Measurements from ENCODE around the gene C16orf86.

Gene C16orf86

DNA sequence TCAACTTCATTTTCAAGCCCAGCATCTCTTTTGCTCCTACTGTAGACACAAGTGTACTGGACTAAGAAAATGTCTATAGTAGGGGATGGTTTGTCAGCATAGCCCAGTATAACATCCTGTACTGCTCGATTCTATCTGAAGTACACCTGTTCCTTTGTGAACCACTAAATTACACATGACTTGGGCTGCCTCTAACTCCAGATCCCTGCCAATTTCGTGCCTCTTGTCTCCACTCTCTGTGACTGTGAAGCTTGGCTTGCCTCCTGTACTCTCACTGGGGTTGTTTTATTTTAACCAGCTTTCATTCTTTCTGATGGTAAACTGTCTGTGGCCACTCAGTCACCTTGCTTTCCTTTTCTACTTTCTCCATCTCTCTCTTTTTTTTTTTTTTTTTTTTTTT, 28.0 kb downstream of the C16orf86 start:
- DNase-seq (ENCODE audit: low spot score), result no peak

DNA sequence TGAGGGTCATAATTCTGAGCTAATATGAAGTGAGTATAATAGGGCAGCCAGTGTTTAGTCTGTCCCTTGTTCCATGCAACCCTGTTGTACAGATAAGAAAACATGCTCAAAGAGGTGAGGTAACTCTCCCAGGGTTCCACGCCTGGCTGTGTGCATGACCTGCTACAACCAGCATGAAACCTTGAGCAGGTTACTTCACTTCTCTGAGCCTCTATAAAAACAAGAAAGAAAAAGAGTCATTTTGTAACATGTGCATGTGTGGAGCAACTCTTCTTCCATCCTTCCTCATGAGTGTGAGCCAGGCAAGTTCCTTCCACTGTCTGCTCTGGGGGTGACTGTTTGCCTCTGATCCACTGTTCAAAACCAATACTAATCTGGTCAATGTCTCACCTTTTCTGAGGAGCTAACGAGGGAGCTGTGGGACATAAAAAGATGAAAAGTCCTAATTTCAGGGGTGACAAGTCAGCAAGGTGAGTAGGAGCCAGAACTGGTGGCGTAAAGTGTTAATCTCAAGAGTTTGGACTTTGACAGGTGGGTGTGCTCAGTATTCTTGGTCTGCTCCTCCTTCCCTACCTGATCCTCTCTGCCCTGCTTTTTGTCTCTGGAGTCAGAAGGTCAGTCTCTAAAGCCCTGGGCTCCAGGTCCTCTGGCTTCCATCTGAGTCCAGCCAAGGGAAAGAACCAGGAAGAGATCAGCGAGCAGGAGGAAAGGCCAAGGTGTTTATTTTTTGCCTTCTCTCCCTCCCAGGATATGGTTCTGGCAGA, 31.0 kb downstream of the C16orf86 start:
- no peak for DNase-seq (ENCODE audit: low spot score)

DNA sequence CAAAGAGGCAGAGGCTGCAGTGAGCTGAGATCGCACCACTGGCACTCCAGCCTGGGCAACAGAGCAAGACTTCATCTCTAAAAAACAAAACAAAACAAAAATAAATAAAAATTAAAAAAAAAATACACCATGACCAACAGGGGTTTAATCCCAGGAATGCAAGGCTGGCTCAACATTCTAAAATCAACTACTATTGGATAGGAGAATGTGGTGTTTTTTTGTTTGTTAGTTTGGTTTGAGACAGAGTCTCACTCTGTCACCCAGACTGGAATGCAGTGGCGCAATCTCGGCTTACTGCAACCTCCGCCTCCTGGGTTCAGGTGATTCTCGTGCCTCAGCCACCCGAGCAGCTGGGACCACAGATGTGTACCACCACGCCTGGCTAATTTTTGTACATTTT, 32.7 kb downstream of the C16orf86 start:
- DNase-seq (ENCODE audit: low spot score), result no peak

DNA sequence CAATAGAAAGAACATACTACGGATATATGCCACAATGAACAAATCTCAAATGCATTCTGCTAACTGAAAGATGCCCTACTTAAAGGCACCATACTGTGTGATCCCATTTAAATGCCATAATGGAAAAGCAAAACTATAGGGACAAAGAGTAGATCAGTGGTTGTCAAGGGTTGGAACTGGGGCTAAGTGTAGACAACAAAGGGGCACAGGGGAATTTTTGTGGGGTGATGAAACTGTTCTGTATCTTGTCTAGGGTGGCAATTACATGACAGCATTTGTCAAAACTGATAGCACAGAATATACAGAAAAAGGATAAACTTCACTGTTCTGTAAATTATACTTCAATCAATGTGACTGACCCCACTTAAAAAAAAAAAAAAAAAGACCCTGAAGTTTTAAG, 34.8 kb downstream of the C16orf86 start:
- no peak for DNase-seq (ENCODE audit: low spot score)

DNA sequence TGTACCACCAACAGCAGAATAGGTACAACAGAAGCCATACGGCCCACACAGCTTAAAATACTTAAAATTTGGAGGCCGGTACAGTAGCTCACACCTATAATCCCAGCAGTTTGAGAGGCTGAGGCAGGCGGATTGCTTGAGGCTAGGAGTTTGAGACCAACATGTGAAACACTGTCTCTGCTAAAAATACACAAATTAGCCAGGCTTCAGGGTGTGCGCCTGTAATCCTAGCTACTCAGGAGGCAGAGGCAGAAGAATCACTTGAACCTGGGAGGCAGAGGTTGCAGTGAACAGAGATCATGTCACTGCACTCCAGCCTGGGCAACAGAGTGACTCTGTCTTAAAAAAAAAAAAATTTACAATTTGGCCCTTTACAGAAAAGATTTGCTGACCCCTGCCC, 35.5 kb downstream of the C16orf86 start:
- DNase-seq (ENCODE audit: low spot score), result no peak

DNA sequence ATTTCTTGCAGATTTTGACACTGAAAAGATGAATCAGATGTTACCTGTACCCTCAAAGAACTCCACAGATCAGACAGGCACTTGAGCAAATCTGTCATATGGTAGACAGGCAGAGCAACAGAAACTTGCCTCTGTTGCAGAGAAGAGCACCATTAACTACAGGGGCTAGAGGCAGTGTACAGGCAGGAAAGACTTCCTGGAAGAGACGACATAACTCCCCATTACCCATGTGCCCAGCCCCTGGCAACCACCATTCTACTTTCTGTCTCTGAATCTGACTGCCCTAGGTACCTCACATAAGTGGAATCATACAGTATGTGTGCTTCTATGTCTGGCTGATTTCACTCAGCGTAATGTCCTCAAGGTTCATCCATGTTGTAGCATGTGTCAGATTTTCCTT, 37.0 kb downstream of the C16orf86 start:
- DNase-seq (ENCODE audit: low spot score), result no peak

DNA sequence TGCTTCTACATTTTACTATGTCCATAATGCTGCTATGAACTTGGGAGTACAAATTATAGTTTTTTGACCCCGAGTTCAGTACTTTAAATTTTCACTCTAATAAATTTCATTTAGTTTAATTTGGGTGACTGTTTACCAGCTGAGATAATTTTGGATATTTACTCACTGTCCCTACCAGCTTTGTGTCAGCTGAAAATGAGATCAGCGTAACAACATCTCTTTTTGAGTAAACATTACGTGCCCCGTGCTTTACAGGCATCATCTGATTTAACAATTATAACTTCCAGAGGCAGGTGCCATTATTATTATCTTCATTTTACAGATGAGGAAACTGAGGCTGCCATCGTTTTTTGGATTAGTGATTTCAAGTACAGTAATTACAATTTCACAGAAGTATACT, 37.5 kb downstream of the C16orf86 start:
- no peak for DNase-seq (ENCODE audit: low spot score)

DNA sequence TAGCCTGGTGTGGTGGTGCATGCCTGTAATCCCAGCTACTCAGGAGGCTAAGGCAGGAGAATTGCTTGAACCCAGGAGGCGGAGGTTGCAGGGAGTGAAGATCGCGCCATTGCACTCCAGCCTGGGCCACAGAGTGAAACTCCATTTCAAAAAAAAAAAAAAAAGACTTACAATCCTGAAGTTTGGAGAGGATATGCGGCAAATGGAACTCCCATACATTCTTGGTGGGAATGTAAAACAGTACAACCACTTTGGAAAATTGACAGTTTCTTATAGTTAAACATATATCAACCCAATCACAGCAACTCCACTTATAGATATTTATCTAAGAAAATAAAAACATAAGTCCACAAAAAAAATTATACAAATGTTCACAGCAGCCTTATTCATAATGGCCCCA, 40.6 kb downstream of the C16orf86 start:
- DNase-seq (ENCODE audit: low spot score), result no peak

DNA sequence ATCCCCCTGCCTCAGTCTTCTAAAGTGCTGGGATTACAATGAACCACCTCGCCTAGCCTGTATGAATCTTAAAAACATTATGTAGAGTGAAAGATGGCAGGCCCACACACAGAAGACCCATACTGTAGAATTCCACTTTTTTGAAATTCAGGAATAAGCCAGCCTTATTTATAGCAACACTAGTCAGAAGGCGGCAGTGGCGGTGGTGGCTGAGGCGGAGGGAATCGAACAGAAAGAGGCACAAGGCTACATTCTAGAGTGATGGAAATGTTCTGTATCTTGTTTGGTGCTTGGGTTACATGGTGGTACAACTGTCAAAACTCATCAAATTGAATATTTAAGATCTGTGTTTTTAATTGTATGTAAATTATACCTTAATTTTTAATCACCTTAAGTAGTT, 41.2 kb downstream of the C16orf86 start:
- no peak for DNase-seq (ENCODE audit: low spot score)

DNA sequence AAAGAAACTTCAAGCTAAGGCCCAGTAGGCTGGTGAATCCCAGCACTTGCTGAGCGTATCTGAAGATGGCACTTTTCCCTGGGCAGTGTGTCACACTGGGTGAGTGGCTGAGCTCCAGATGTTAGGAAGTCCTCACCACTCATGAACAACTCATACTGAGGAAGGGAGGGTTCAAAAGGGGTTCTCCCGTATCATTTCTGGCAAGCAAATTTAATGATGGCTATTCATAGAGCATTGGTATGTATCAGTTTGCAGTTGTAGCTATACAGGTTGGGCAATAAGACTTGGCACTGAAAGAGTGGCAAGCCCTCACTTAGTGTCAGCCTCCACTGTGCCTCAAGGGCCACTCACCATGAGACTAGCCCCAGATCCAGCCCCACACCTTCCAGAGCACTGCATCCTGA, 41.8 kb downstream of the C16orf86 start:
- no peak for DNase-seq (ENCODE audit: low spot score)

DNA sequence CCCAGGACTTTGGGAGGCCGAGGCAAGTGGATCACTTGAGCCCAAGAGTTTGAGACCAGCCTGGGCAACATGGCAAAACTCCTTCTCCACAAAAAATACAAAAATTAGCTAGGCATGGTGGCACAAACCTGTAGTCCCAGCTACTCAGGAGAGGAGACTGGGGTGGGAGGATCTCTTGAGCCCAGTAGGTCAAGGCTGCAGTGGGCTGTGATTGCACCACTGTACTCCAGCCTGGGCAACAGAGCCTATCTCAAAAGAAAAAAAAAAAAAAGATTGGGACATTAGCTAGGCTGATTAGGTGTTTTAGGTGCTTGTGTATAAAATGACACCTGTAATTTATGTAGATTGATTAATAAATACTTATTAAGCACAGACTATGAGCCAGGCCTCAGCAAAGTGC, 42.4 kb downstream of the C16orf86 start:
- DNase-seq (ENCODE audit: low spot score), result no peak

DNA sequence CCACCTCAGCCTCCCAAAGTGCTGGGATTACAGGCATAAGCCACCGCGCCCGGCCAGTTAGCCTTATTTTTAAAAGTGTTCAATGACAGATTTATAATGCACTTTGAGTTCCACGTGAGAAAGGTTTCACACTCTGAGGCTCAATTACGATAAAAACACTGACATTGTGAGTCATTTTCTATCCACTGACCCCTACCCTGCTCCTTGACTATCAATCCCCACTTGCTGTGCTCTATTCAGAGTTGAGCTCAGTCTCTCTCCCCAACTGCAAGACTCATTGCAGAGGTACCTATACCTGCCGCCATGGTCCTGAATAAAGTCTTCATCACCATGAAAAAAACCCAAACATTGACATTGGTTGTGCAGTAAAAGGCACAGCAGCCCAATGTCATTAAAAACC, 44.0 kb downstream of the C16orf86 start:
- no peak for DNase-seq (ENCODE audit: low spot score)

DNA sequence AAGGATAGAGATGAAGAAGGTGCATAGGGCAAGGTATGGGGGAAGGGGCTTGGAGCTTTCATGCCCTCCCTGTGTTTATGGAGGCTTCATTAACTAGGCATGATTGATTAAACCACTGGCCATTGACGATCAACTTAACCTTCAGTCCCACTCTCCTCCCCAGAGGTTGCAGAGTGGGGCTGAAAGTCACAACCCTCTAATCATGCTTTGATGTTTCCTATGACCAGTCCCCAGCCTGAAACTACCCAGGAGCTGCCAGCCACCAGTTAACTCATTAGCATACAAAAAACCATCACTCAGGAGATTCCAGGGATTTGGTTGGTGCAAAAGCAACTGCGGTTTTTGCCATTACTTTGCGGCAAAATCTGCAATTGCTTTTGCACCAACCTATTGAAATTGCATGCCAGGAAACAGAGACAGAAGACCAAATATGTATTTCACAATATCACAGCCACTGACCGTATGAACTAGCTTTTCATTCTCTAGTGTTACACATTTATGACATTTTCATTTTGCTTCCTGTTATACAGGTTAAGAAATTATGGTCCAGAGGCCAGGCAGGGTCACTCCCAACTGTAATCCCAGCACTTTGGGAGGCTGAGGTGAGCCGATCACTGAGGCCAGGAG, 47.1 kb downstream of the C16orf86 start:
- no peak for DNase-seq (ENCODE audit: low spot score)

DNA sequence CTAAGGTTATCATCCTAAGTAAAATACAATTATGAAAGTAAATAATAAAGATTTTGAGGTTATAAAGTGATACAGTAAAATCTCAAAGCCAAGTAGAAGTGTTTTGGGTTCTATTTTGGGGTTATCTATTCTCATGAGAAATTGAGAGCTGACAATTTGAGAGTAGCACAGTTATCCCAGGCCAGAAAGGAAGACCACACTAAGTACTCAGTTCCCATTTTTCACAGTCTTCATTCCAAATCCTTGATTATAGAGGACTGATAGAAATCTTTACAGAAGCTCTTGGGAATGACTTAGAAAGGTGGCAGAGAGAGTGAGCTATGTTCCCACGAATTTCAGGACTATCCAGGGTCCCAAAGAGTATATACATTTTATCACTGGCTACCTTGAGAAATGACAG, 47.9 kb downstream of the C16orf86 start:
- DNase-seq (ENCODE audit: low spot score), result no peak

DNA sequence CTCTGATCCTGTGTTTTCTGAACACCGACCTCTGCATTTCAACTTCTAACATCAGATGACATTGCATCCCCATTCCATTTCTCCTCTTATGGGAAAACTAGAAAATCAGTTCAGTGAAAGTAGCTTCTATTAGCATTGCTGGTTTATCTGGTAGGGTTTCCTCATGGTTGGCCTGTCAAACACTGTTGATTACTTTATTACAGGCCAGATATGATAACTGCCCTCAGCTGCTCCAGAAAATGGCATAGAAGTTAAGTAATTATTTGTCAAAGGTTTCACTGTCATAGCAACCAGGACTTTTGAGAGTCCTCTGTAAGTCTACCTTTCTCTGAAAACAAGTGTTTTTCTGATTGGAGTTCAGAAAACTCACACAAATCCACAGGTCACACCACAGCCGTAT, 49.5 kb downstream of the C16orf86 start:
- DNase-seq (ENCODE audit: low spot score), result no peak

All from LoVo (cell line).